ENCODE results near the gene KLF16. TPM values are rescaled to one million over a fixed set of nuclear protein-coding genes. Genes with fewer than 3 reads are reported as not detected.

The KLF16 gene
- total and polyA plus RNA-seq, 9 of the 15 experiments (the other 6 are each of a cell fraction or from before 2014, with no cell fraction given) = 0.04 to 60.4 (median 6.8) TPM

- TF ChIP-seq, protein P1, sequence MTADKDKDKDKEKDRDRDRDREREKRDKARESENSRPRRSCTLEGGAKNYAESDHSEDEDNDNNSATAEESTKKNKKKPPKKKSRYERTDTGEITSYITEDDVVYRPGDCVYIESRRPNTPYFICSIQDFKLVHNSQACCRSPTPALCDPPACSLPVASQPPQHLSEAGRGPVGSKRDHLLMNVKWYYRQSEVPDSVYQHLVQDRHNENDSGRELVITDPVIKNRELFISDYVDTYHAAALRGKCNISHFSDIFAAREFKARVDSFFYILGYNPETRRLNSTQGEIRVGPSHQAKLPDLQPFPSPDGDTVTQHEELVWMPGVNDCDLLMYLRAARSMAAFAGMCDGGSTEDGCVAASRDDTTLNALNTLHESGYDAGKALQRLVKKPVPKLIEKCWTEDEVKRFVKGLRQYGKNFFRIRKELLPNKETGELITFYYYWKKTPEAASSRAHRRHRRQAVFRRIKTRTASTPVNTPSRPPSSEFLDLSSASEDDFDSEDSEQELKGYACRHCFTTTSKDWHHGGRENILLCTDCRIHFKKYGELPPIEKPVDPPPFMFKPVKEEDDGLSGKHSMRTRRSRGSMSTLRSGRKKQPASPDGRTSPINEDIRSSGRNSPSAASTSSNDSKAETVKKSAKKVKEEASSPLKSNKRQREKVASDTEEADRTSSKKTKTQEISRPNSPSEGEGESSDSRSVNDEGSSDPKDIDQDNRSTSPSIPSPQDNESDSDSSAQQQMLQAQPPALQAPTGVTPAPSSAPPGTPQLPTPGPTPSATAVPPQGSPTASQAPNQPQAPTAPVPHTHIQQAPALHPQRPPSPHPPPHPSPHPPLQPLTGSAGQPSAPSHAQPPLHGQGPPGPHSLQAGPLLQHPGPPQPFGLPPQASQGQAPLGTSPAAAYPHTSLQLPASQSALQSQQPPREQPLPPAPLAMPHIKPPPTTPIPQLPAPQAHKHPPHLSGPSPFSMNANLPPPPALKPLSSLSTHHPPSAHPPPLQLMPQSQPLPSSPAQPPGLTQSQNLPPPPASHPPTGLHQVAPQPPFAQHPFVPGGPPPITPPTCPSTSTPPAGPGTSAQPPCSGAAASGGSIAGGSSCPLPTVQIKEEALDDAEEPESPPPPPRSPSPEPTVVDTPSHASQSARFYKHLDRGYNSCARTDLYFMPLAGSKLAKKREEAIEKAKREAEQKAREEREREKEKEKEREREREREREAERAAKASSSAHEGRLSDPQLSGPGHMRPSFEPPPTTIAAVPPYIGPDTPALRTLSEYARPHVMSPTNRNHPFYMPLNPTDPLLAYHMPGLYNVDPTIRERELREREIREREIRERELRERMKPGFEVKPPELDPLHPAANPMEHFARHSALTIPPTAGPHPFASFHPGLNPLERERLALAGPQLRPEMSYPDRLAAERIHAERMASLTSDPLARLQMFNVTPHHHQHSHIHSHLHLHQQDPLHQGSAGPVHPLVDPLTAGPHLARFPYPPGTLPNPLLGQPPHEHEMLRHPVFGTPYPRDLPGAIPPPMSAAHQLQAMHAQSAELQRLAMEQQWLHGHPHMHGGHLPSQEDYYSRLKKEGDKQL (CRISPR knock-in tag; IDR thresholded peaks at IDR 0.05; ENCODE audit: borderline replicate concordance) = no peak
- TF ChIP-seq, protein P2, sequence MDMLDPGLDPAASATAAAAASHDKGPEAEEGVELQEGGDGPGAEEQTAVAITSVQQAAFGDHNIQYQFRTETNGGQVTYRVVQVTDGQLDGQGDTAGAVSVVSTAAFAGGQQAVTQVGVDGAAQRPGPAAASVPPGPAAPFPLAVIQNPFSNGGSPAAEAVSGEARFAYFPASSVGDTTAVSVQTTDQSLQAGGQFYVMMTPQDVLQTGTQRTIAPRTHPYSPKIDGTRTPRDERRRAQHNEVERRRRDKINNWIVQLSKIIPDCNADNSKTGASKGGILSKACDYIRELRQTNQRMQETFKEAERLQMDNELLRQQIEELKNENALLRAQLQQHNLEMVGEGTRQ (CRISPR knock-in tag; IDR thresholded peaks at IDR 0.05) = no peak
- TF ChIP-seq E2F5 (CRISPR knock-in tag; IDR thresholded peaks at IDR 0.05) = no peak
- TF ChIP-seq RBFOX2 (IDR thresholded peaks at IDR 0.05; ENCODE audit: low read depth, low read length) = peak; percentile 68
- TF ChIP-seq IFI16 (CRISPR knock-in tag; IDR thresholded peaks at IDR 0.05) = no peak
- no peak for TF ChIP-seq ZNF561 (CRISPR knock-in tag; conservative IDR thresholded peaks at IDR 0.05)
- TF ChIP-seq, protein P3, sequence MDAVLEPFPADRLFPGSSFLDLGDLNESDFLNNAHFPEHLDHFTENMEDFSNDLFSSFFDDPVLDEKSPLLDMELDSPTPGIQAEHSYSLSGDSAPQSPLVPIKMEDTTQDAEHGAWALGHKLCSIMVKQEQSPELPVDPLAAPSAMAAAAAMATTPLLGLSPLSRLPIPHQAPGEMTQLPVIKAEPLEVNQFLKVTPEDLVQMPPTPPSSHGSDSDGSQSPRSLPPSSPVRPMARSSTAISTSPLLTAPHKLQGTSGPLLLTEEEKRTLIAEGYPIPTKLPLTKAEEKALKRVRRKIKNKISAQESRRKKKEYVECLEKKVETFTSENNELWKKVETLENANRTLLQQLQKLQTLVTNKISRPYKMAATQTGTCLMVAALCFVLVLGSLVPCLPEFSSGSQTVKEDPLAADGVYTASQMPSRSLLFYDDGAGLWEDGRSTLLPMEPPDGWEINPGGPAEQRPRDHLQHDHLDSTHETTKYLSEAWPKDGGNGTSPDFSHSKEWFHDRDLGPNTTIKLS (IDR thresholded peaks at IDR 0.05; ENCODE audit: borderline replicate concordance, low read depth) = 0 out of 2 replicates have a peak, but pooled peaks have one; percentile 15
- no peak for TF ChIP-seq ASH1L (IDR thresholded peaks at IDR 0.05; ENCODE audit: borderline replicate concordance, low read depth, partially characterized antibody)
- TF ChIP-seq GATA2 (CRISPR knock-in tag; IDR thresholded peaks at IDR 0.05) = no peak
- TF ChIP-seq NR4A1 (CRISPR knock-in tag; IDR thresholded peaks at IDR 0.05) = no peak
- TF ChIP-seq NR4A1 (tag; IDR thresholded peaks at IDR 0.05) = no peak
- no peak for TF ChIP-seq GABPA (tag; conservative IDR thresholded peaks at IDR 0.05; ENCODE audit: low read depth)
- TF ChIP-seq PTTG1 (tag; IDR thresholded peaks at IDR 0.05; ENCODE audit: low read depth) = no peak
- no peak for TF ChIP-seq SAFB (IDR thresholded peaks at IDR 0.05; ENCODE audit: borderline replicate concordance, low read depth, low read length)
- no peak for TF ChIP-seq RNF2 (IDR thresholded peaks at IDR 0.05)
- no peak for TF ChIP-seq RAD51 (IDR thresholded peaks at IDR 0.05; ENCODE audit: borderline replicate concordance, low read depth)
- TF ChIP-seq, protein P4, sequence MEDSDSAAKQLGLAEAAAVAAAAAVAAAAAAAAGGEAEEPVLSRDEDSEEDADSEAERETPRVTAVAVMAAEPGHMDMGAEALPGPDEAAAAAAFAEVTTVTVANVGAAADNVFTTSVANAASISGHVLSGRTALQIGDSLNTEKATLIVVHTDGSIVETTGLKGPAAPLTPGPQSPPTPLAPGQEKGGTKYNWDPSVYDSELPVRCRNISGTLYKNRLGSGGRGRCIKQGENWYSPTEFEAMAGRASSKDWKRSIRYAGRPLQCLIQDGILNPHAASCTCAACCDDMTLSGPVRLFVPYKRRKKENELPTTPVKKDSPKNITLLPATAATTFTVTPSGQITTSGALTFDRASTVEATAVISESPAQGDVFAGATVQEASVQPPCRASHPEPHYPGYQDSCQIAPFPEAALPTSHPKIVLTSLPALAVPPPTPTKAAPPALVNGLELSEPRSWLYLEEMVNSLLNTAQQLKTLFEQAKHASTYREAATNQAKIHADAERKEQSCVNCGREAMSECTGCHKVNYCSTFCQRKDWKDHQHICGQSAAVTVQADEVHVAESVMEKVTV (CRISPR knock-in tag; IDR thresholded peaks at IDR 0.05) = no peak
- no peak for TF ChIP-seq TAF7 (tag; IDR thresholded peaks at IDR 0.05)
- TF ChIP-seq MAFG (tag; conservative IDR thresholded peaks at IDR 0.05) = no peak
Observed at GRCh38 chr19:1854542-1855039, 8.8 kb downstream of the KLF16 start (continued).
